HepG2 (cell line): Measurements from ENCODE around the gene LRP5. TPM values are rescaled to one million over a fixed set of nuclear protein-coding genes. Genes with fewer than 3 reads are reported as not detected.

ENCODE experiments used
- ATAC-seq: fragments of 200-7000 bp; cut with Tn5 transposase; 3 replicates; pipeline ENCODE4 v1.9.1; 2020; ENCODE audit warnings: mild to moderate bottlenecking, moderate library complexity
- BruUV-seq: library from RNA; stranded (reverse); fragments of 400-500 nt; replicated peaks from 2 replicates; lab custom pipeline; 2021; lab: Mats Ljungman, UMichigan
- CTCF ChIA-PET: fragments of 300-600 bp; formaldehyde crosslinking; extraction: SDS; loops from one replicate; lab custom pipeline; 2021; ENCODE audit warnings: low total read pairs, inconsistent platforms, low intra/inter-chr PET ratio; lab: Yijun Ruan, JAX
- POLR2A ChIA-PET: fragments of 350-600 bp; sonication (Branson Sonifier 250); formaldehyde crosslinking; loops from one replicate; lab custom pipeline; 2020; ENCODE audit warnings: antibody characterized with exemption, inconsistent platforms; lab: Yijun Ruan, JAX
- DNase-seq: peaks from one replicate; pipeline ENCODE4 v3.0.0-alpha.2; 2015; ENCODE audit warnings: low spot score
- FAIRE-seq: peaks from 3 replicates; lab custom pipeline; 2011; peaks lifted over from hg19 to GRCh38; lab: Jason Lieb, UNC
- H2AFZ ChIP-seq: one replicate; pipeline ENCODE4 v1.6.1; 2011; ENCODE audit warnings: low read length, inconsistent platforms
- H3K27ac ChIP-seq: fragments of 300-600 bp; 3 replicates; pipeline ENCODE4 v1.8.0; 2011; ENCODE audit warnings: mixed run types, mild to moderate bottlenecking, mixed read lengths, low read length, inconsistent platforms; ENCODE audit not compliant: insufficient read depth; ENCODE audit errors: extremely low read length
- H3K27me3 ChIP-seq, 2 experiments: fragments of 200-600 bp in 1 of 2; 2 replicates in 1 of 2; 3 replicates in 1 of 2; pipeline versions ENCODE4 v1.6.0 to v1.8.0; 2011; ENCODE audit warnings: low read length in 2 of 2, mild to moderate bottlenecking in 2 of 2, moderate library complexity in 2 of 2, inconsistent platforms in 1 of 2; ENCODE audit not compliant: insufficient read depth in 2 of 2, control insufficient read depth in 1 of 2
- H3K36me3 ChIP-seq, 2 experiments: fragments of 200-600 bp in 1 of 2; replicated peaks in 1 of 2; 2 replicates in 1 of 2; 3 replicates in 1 of 2; pipeline versions ENCODE4 v1.5.1 to v1.8.0; 2011; ENCODE audit warnings: low read length in 2 of 2, inconsistent platforms in 1 of 2; ENCODE audit not compliant: insufficient read depth in 2 of 2, control insufficient read depth in 1 of 2
- H3K4me1 ChIP-seq: 2 replicates; pipeline ENCODE4 v1.5.1; 2012; ENCODE audit warnings: low read length, inconsistent platforms; ENCODE audit not compliant: insufficient read depth
- H3K4me2 ChIP-seq: 2 replicates; pipeline ENCODE4 v1.6.0; 2011; ENCODE audit warnings: low read depth, low read length, inconsistent platforms
- H3K4me3 ChIP-seq, 3 experiments: fragments of 200-600 bp in 1 of 3; sonication (generic), shearing (Covaris generic) in 1 of 3; replicated peaks in 1 of 3; 2 replicates each; pipeline ENCODE4 v1.5.1; 2011 to 2016; ENCODE audit warnings: low read length in 3 of 3, inconsistent platforms in 2 of 3, low read depth in 2 of 3, mild to moderate bottlenecking in 2 of 3, control low read depth in 1 of 3, mixed read lengths in 1 of 3; ENCODE audit not compliant: insufficient read depth in 1 of 3
- H3K79me2 ChIP-seq: one replicate; pipeline ENCODE4 v1.6.1; 2011; ENCODE audit warnings: low read length, inconsistent platforms; ENCODE audit not compliant: insufficient read depth
- H3K9ac ChIP-seq: 2 replicates; pipeline ENCODE4 v1.6.0; 2011; ENCODE audit warnings: mild to moderate bottlenecking, low read depth, low read length, inconsistent platforms; ENCODE audit not compliant: insufficient read depth
- H3K9me3 ChIP-seq: 2 replicates; pipeline ENCODE4 v1.5.1; 2012; ENCODE audit warnings: mild to moderate bottlenecking, low read length
- H4K20me1 ChIP-seq: 2 replicates; pipeline ENCODE4 v1.6.0; 2011; ENCODE audit warnings: inconsistent platforms, mild to moderate bottlenecking, low read length, moderate library complexity; ENCODE audit not compliant: insufficient read depth
- AGO2 ChIP-seq: fragments of 200-400 bp; formaldehyde crosslinking; optimal IDR thresholded peaks from 2 replicates; pipeline ENCODE3; 2017; ENCODE audit warnings: mild to moderate bottlenecking, low read depth, low read length, moderate library complexity
- ARID3A ChIP-seq: IDR thresholded peaks from 2 replicates; pipeline ENCODE4 v1.6.1; 2012; ENCODE audit warnings: low read depth, low read length, improper control_type of control experiment
- HMG20B ChIP-seq: conservative IDR thresholded peaks from 2 replicates; pipeline ENCODE4 v1.6.1; 2016; ENCODE audit warnings: missing genetic modification reagents, missing compliant biosample characterization
- MNT ChIP-seq: fragments of 450-650 bp; IDR thresholded peaks from 2 replicates; pipeline ENCODE4 v1.6.1; 2016
- RBM22 ChIP-seq: fragments of 200-400 bp; formaldehyde crosslinking; optimal IDR thresholded peaks from 2 replicates; pipeline ENCODE3; 2017; ENCODE audit warnings: mild to moderate bottlenecking, low read length, moderate library complexity
- WGBS: methylation state at CpG from one replicate; pipeline ENCODE4 v1.1.6; 2017; ENCODE audit warnings: low lambda C conversion rate; 5-methylcytosine and 5-hydroxymethylcytosine counted together
- in situ Hi-C: cut with HindIII; loops from 2 replicates; pipeline ENCODE4 v1.10.0; 2017; ENCODE audit warnings: low pct_unique_long_range_greater_than_20kb; ENCODE audit not compliant: extremely low pct_ligation_motif_present
- intact Hi-C: fragments of 100-400 bp; cut with micrococcal nuclease; formaldehyde crosslinking; loops from one replicate; pipeline ENCODE4 v1.10.0; 2022; ENCODE audit not compliant: unreplicated experiment
- polyA plus RNA-seq, 8 experiments: library from polyadenylated mRNA; depleted of rRNA in 3 of 8; stranded (reverse) in 7 of 8; unstranded in 1 of 8; fragments of >200 nt; fragmentation: Illumina TruSeq in 4 of 8; extraction: Trizol in 4 of 8; gene quantifications; 2 replicates each; pipeline versions ENCODE4 v1.2.1 to v1.2.3, GENCODE V29; 2011 to 2016; ENCODE audit warnings: low read depth in 4 of 8, missing spikeins in 1 of 8, mixed read lengths in 1 of 8; ENCODE audit not compliant: insufficient read depth in 1 of 8
- total RNA-seq, 5 experiments: library from RNA; depleted of rRNA; stranded (reverse); fragments of >200 nt; fragmentation: Illumina TruSeq; extraction: Trizol; gene quantifications; 2 replicates each; pipeline ENCODE4 v1.2.3, GENCODE V29; 2016; ENCODE audit warnings: low read depth in 1 of 5

Gene LRP5
- total and polyA plus RNA-seq, 2 of the 13 experiments (the other 11 are each of a cell fraction or from before 2014, with no cell fraction given) = 40.4 to 64.0 TPM

GRCh38 chr11:68436985-68437926 lies 124.9 kb downstream of the LRP5 start:
- 98% methylated on average over 20 of the region's 34 CpGs for WGBS
- in situ Hi-C loops (no loop called here), intact Hi-C loops (no loop called here)
- H2AFZ ChIP-seq = no peak overlapping the region
- no peak for FAIRE-seq
- peaks cover 8% of the 10 kb centered on the region; the same call in 1 of the 2 replicates for H4K20me1 ChIP-seq
- H3K4me2 ChIP-seq = no peak overlapping the region
- TF ChIP-seq HMG20B (CRISPR knock-in tag) (no peak), MNT (peak; percentile 82), AGO2 (peak; percentile 3), RBM22 (peak; percentile 31), ARID3A (no peak)
- no peak for ATAC-seq
- CTCF ChIA-PET = no interaction called here
- no peaks in the 10 kb centered on the region for H3K27me3 ChIP-seq
- H3K36me3 ChIP-seq = peaks cover 52 to 81% of the 10 kb centered on the region in 2 experiments
- DNase-seq = no peak
- H3K9me3 ChIP-seq = no peaks in the 10 kb centered on the region
- POLR2A ChIA-PET = no interaction called here
- H3K79me2 ChIP-seq = no peaks in the 10 kb centered on the region
- H3K4me3 ChIP-seq = no peak overlapping the region
- BruUV-seq = no TSS peak
- H3K9ac ChIP-seq = no peak overlapping the region
- H3K27ac ChIP-seq = no peak overlapping the region
- no peaks in the 10 kb centered on the region for H3K4me1 ChIP-seq
